UCSD-AML1 (cell line): ENCODE results near the gene THPO.

Source experiments
- DNase-seq: peaks from one replicate; lab custom pipeline; 2025; ENCODE audit not compliant: unreplicated experiment; lab: John Stamatoyannopoulos, UW

THPO gene

DNA sequence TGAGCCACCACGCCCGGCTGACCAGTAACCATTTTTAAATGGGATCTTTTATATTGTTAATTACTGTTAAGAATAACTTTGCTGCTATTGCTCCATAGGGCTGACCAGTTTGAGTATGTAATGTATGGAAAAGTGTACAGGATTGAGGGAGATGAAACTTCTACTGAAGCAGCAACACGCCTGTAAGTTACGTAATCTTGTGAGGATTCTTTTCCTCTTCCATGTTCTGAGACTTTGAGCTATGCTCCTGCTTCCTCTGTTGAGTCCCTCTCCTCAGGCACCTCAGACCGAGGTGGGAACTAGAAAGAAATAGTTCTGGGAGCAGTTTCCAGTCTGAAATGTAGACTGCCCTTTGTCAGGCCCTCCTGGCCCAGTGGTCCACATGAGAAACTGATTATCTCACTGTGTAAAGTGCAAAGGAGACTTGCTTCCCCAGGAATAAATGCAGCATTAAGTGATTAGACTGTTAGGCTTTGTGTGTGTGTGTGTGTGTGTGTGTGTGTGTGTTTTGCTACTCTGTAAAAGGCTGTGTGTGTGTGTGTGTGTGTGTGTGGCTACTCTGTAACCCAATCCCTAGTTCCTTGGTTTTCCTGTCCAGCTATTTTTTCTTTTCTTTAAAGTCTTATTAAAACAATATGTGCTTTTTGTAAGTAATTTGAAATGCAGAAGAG lies 11.3 kb downstream of the THPO start:
- DNase-seq, result no peak

DNA sequence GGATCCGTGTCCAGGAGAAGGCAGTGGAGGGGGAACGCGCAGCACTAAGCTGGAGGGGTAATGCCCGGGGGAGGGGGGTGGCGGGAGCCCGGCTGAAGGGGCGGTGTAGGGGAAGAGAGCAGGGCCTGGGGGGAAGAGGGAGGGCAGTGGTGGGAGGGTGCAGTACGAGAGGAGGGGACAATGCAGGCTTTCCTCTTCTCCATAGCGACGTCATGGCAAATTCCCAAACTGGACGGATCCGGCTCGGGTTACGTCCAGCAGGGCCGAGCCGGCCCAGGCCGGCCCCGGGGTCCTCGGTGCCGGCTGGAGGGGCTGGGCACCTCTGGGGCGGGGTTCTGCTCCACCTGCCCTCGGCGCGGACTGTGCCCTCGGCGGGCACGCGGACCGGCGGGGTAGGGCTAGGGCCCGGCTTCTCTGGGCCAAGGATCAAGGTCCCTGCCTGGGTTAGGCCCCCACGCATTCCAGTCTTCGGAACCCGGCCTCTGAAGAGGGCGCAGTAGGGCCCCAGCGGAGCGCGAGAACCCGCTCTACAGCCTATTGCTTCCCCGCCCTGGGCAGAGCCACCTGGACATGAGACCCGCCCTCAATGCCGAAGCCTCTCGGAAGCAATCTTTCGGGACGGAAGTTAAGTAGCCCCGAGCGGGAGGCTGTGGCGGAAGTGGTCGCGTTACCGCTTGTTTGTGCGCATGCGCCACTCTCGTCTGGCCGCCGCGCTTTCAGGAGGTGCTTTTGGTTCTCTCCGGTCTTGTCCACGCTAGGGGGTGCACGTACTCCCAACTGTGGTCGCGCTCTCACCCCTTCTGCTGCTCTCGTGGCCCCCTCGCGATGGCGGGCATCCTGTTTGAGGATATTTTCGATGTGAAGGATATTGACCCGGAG lies 15.1 kb downstream of the THPO start:
- DNase-seq, result peak; percentile 97

DNA sequence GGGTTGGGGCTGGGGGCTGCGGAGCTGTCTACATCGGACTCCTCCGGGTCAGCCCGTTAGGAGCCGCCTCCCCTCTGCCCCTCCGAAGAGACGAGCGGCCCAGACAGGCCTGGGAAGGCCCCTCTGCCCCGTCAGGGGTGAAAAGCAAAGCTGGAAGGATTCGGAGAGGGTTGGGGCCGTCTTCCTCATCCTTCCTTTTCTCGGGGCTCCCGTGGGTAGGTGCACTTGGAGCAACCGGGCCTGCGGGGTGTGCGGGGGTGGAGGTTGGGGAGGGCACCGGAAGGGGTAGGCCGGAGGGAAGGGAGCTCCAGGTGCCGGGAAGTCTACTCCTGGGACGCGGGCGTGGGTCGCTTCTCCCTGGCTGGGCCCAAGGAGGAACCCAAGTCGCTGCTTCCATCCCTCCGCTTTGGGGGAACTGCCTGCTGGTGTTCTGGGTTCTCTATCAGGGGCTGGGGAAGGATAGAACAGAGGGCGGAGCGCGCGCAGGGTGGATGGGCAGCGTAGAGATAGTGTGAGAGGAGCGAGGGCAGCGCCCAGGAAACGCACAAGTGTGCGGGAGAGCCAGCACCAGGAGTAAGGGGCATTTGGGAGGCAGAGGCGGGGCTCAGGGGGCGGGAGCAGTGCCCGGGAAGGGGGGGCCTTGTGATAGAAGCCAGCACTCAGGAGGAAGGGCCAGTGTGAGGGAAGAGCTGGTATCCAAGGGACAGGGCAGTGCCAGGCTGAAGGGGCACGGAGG lies 15.9 kb downstream of the THPO start:
- DNase-seq, result peak; percentile 67

DNA sequence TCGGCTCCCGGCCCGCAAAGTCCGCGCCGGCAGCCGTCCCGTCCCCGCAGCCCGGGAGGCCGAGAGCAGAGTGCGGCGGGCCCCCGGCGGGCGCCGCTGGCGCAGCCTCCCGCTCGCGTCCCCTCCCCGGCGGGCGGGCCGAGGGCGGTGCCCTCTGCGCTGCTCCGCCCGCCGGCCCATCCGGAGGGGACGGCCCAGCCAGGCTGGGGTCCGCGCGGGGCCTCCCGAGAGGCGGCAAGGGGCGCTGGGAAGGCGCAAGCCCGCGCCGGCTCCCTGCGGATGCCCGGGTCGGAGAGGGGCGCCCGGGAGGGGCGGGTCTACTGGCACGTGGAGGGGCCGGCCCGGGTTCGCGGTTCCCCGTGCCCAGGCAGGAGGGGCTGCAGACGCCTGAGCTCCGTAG lies 16.5 kb downstream of the THPO start, which contains the start of the genes CLCN2 and POLR2H:
Gene CLCN2, minus strand, starts transcription at position 74 of the 400 bp plus-strand sequence. CDS start 126 bp downstream, outside the sequence.
Gene POLR2H, plus strand, starts transcription at position 179 of the 400 bp plus-strand sequence. CDS start 1,783 bp downstream, outside the sequence.
- peak; percentile 75 for DNase-seq

DNA sequence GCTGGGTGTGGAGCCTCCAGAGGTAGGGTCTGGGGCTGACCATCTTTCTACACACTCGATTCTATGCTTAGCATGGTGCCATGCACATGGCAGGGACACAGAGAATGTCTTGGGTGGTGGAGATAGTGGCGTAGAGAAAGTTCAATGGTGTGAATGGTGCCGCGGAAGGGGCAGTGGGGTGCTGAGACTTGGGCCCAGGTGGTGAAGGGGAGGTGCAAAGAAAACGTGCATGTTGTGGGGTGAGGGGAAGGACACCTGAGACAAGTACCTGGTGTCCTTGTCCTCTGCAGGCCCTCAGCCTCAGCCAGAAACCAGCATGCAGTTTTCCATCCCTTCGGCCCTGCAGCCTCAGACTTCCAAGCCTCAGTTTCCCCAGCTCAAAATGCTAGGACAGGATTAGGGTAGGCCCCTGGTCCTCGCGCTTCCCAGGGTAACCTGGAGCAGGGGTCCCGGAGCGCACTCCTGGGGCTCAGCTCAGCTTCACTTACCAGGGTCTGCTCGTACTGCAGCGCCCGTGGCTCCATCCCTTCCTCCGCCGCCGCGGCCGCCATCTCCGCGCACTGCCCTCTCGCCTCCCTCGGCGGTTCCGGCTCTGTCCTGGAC lies 17.0 kb downstream of the THPO start:
- no peak for DNase-seq

DNA sequence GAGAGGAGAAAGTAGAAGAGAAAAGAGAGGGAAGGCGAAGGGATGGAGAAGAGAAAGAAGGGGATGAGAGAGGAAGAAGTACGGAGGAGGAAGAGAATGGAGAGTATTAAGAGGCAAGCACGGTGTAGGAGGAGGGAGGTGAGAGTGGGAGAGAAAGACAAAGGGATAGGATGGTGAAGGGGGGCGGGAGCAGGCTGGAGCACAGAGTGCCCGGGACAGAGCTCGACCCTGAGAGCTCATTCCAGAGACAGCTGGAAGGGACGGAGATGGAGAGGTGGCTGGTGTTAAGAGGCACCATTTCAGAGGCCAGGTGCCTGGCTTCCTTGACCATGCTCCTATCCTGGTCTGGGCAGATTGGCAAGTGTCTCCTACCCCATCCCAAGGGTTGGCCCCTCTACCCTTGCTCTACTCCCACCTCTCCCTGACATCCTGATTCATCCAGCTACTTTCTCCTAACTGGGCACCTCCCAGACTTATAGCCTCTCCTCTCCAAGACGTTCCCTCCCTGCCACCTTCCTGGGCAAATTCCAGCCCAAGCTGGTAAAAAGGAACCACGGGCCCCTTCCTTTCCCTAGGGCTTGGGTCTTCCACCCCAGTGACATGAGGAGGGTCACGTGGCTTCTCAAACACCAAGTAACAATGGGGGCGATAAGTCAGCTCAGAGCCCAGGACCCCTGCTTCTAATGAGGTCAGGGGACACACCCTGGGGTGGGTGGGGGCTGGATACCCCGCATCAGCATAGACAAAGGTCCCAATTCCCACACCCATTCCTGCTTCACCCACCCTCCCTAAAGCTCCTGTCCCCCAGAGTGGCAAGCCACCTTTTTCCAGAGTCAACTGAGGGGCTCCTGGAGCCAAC lies 17.7 kb downstream of the THPO start:
- DNase-seq, result no peak

DNA sequence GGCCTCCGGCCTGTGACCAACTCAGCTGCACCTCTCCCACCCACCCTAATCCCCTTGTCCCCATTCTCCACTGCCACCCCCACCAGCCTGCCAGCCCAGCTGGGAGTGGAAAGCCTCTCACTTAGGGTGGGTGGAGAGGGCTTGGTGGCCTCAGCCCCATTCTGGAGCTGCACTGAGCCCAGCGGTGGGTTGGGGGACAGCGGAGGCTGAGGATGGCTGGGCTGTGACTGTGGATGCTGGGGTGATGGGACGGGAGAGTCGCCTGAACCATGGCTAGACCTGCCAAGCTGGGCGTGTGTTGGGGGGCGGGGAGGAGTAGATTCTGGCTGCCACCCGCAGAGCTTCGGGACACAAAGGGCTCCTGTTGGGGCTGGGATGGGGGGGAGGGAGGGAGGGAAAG lies 18.4 kb downstream of the THPO start:
- no peak for DNase-seq

DNA sequence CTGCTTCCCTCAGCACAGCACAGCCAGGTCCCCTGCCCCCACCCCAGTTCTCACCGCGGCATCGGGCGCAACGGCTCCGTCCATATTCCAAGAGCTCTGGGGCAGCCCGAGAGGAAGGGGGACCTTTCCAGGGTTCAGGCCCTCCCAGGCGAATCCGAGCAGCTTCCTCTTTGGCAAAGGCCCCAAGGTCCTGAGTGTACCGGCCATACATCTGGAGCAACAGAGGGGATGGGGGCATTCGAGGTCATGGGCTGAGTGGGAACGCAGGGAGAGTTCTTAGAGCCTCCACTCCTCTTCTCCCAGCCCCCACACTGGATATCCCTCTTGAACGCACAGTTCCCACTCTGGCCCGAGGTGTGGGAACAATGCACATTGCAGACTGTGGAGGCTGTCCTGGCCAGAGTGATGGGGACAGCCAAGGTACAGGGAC lies 19.1 kb downstream of the THPO start:
- no peak for DNase-seq

DNA sequence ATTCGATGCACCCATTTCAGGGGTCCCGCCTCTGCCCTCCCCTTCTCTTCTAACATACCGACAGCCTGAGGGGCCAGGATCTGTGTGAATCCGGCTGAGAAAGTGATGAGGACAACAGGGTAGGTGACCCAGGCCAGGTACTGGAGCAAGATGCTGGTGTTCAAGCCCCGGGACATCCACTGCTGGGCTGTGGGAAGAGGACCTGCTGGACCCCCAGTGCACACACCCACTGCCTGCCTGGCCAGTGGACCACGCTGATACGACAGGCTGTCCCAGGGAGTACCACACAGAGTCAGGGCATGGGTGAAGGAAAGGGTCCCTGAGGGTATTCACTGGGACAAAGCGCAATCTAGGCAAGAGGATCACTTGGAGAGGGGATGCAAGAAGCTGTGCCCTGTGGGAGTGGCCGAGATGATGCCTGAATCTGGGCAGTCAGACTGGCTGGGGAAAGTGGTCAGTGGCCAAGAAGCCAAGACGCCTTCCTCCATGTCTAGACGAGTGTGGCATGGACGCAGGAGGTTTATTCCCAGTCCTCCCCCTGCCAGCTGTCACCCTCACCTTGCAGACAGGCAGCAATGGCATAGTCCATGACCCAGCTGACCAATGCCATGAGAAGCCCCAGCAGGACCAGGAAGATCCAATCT lies 19.8 kb downstream of the THPO start:
- DNase-seq, result no peak

DNA sequence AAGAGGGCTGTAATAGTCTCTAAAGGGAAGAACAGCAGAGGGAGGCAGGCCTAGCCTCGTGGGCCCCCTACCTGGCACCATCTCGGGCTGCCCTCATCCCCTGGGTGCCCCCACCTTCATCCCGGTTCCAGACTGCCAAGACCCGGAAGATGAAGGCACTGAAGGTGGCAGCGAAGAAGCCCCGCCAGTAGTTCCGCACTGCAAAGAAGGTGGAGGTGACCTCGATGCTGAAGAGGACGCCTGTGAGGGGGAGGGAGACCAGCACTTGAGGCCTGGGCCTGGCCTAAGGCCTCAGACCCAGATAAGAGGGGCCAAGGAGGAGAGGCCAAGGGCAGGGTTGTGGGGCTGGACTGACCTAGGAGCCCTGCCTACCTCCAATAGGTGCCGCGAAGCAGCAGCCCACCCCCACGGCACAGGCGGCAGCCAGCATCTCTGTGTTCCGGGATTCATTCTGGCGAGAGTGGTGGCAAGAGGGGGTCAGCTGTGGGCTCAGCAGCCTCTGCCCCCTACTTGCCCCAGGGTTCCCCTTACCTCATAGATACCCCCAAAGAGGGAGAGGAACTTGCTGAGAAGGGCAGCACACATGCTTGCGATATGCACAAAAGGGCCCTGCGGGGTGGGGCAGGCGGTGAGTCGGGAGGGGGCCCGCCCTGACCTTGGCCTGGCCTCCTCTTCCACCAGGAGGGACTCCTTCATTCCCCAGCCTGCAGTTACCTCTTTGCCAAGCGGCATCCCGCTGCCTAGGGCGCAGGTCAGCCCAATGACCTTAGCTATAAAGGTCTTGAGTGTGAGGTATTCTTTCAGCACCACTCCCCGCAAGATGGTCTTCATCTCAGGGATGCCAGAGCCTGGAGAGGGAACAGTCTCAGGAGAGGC lies 20.5 kb downstream of the THPO start:
- no peak for DNase-seq

DNA sequence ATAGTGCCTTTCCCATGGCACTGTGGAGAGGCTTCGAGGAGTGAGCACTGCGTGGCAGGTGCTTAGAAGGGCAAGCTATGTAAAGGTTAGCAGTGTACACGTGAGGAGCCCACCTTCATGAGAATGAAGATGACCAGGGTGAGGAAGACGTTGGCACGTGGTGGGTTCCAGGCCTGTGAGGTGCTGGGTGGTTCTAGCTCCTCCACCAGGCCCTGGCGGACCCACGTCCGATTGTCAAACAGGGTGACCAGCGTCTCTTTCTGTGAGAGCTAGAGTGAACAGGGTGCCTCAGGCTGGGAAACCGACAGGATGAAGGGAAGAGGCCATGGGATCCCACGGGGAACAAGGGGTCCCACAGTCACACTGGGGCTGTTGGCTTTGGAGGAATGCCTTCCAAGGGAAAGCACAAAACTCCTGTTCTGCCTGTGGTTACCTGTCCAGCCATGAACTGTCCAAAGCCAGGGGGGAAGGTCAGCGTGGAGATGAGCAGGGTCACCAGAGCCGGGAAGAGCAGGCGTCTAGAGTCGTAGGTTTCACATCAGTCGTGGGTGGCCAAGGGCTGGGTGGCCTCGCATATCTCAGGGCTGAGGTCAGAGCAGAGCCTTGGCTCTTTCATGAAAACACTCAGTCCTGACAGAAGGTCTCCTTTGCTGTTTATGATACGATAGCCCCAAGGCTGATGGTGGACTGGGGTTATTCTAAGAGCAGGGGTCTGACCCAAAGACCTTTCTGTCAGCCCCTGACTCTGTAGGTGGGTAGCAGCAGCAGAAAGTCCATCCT lies 22.6 kb downstream of the THPO start:
- no peak for DNase-seq

DNA sequence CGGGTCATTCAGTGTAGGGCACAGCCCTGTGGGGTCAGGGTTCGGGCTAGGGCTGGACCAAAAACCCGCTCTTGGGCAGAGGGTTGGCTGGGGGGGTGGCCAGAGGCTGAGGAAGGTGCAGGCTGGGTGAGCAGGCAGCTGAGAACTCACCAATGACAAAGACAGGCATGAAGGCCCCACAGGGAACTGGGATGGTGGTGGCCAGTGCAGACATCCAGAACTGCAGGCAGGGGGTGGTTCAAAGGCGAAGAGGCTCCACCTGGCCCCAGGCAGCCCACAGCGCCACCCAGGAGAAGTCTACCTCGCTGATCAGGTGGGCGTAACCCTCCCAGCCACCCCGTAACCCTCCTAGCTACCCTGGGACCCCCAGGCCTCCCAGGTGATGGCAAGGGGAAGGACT lies 23.3 kb downstream of the THPO start:
- no peak for DNase-seq

DNA sequence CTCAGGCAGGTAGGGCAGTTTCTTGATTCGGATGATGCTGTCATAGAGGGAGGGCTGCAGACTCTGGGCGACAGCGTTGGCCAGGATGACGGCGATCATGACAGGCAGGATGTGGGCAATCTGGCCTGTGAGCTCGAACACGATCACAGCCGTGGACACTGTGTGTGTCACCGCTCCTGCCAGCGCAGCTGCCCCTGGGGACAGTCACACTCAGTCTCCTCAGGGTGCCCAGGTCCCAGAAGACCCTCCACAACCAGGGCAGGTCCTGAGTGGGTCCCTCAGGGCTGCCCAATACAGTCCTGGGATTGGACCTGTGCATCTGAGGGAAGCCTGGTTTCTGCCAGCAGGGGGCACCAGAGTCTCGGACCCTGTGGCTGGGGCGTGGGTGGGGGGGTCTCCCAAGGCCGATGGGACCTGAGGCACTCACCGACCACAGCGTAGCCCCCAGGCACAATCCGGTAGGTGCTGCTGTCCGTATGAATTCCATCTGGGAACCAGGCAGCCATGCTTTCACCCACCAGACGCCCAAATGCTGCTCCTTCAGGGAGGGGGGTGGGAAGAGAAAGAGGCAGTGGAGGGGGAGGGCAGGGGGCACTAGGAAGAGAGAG lies 23.8 kb downstream of the THPO start:
- peak; percentile 65 for DNase-seq

DNA sequence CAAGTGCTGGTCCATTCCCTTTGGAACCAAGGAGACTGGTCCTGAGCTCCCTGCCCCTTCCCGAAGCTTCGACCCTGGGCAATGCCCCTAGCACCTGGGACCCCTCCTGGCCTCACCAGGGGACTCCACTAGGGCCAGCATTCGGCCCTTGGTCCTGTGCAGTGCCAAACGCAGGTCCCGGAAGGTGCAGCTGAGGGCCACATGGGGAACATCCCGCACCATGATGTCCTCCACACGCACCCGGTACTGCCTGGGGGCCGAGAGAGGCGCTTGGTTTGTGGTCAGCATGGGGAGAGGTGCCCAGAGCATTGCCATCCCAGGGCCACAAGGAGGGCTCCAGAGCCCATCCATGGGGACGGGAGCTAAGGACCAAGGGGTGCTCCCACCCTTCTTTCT lies 24.5 kb downstream of the THPO start:
- DNase-seq, result no peak

DNA sequence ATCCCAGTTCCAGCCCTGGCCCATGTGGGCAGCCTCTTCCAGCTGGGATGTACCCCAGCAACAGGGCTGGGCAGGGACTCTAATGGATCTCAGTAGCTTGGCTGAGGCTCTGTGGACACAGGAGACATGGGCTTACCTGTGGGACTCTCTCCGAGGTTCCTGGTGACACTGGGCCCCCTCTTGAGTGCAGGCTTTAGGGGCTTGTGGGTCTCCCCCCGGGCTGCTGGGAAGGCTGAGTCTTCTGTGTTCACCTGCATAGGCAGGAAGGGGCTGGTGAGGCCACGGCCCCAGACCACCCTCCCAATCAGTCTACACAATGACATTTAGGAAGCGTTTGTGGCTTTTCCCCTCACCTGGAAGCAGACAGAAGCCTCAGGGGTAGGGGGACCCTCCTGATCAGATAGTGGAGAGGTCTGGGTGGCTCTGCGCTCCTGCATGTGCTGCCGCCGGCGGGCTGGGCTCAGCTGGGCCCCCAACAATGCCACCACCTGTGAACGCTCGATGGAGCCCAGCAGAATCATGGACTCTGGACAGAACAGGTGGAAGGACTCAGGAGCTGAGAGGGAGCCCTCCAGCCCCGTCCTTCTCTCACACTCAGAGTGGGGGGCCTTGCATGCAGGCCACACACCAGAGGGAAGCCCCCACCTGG lies 25.0 kb downstream of the THPO start:
- DNase-seq, result no peak

DNA sequence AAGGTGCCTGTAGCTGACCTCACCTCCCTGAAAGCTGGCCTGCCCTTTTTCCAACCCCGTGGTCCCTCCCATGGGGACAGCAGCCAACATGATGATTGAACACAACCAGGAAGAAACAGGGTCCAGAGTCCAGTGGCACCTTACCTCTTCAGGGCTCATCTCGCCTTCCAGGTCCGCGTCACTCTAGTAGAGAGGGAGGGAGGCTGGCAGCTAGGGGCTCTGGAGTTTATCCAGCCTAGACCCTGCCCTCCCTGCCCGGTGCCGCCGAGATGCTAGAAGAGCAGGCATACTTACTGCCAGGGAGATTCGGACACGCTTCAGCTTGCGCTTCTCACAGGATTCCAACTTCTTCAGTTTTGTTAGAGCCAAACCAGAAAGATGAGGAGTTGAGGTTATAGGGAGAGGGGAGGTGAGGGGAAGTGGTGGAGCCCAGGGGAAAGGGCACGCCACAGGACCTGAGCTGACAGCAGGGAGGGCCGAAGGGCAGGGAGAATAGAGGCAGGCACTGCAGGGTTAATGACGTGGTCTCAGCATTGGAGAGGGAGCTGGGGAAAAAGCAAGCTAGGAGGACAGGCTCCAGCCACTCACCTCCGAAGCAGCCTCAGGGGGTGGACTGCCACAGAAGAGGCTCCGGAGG lies 25.7 kb downstream of the THPO start:
- no peak for DNase-seq
